Endothelial cell (in vitro differentiated cells): ENCODE measurements around the gene CCSER1. TPM values are rescaled to one million over a fixed set of nuclear protein-coding genes. Genes with fewer than 3 reads are reported as not detected.

Experiments
- DNase-seq: peaks from one replicate; pipeline ENCODE4 v3.0.0; 2021; ENCODE audit warnings: low spot score
- H3K27ac Mint-ChIP-seq: one replicate; pipeline ENCODE4 v1.8.0; 2021; ENCODE audit warnings: mixed read lengths, inconsistent platforms; ENCODE audit not compliant: unreplicated experiment
- H3K27me3 Mint-ChIP-seq: one replicate; pipeline ENCODE4 v1.8.0; 2021; ENCODE audit warnings: mild to moderate bottlenecking, moderate library complexity, mixed read lengths, inconsistent platforms; ENCODE audit not compliant: unreplicated experiment
- H3K36me3 Mint-ChIP-seq: one replicate; pipeline ENCODE4 v1.8.0; 2021; ENCODE audit warnings: mild to moderate bottlenecking, low read depth, mixed read lengths, inconsistent platforms; ENCODE audit not compliant: unreplicated experiment
- H3K4me1 Mint-ChIP-seq: one replicate; pipeline ENCODE4 v1.8.0; 2021; ENCODE audit warnings: mild to moderate bottlenecking, mixed read lengths, inconsistent platforms; ENCODE audit not compliant: unreplicated experiment
- H3K4me3 Mint-ChIP-seq: one replicate; pipeline ENCODE4 v1.8.0; 2021; ENCODE audit warnings: mild to moderate bottlenecking, mixed read lengths, inconsistent platforms; ENCODE audit not compliant: unreplicated experiment
- H3K9me3 Mint-ChIP-seq: one replicate; pipeline ENCODE4 v1.8.0; 2021; ENCODE audit warnings: mixed read lengths, inconsistent platforms; ENCODE audit not compliant: unreplicated experiment
- total RNA-seq: library from RNA; stranded (reverse); fragmentation: NEBNext Ultra II Directional; extraction: Animal tissue kit (Norgen Biotek cat#: 25700); gene quantifications from one replicate; pipeline ENCODE4 v1.2.1, GENCODE V29; 2021; ENCODE audit not compliant: unreplicated experiment
- TF ChIP-seq, protein P1 (sequence below): fragments of 200-600 bp; sonication (generic); IDR thresholded peaks from one replicate; pipeline ENCODE4 v1.5.0; 2021; ENCODE audit warnings: antibody characterized with exemption; ENCODE audit not compliant: unreplicated experiment

The CCSER1 gene
- total RNA-seq, 1 donor from 2014 or later: 3.0 TPM

DNA sequence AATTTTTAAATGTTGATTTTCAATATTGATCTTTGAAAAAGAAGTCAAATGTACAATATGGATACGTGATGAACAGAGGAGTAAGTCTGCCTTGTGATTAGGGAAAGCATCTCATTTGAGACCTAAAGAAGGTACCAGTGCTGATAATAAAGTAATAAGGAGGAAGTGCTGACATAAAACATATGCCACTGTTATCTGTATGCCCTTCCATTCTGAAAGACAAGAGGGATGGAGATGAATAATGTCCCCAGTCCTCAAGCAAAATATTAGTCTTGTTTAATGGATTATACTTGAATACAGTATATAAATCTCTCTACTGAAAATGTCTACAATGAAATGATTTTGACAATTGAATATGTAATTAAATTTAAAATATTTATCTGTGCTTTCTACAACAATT lies 58.2 kb downstream of the CCSER1 start:
- H3K36me3 Mint-ChIP-seq: no peaks in the 10 kb centered on the region
- peaks cover 3% of the 10 kb centered on the region for H3K4me1 Mint-ChIP-seq
- TF ChIP-seq, protein P1, sequence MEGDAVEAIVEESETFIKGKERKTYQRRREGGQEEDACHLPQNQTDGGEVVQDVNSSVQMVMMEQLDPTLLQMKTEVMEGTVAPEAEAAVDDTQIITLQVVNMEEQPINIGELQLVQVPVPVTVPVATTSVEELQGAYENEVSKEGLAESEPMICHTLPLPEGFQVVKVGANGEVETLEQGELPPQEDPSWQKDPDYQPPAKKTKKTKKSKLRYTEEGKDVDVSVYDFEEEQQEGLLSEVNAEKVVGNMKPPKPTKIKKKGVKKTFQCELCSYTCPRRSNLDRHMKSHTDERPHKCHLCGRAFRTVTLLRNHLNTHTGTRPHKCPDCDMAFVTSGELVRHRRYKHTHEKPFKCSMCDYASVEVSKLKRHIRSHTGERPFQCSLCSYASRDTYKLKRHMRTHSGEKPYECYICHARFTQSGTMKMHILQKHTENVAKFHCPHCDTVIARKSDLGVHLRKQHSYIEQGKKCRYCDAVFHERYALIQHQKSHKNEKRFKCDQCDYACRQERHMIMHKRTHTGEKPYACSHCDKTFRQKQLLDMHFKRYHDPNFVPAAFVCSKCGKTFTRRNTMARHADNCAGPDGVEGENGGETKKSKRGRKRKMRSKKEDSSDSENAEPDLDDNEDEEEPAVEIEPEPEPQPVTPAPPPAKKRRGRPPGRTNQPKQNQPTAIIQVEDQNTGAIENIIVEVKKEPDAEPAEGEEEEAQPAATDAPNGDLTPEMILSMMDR: no peak
- no peak overlapping the region for H3K4me3 Mint-ChIP-seq
- DNase-seq: no peak
- H3K27ac Mint-ChIP-seq: no peak overlapping the region
- H3K27me3 Mint-ChIP-seq: no peaks in the 10 kb centered on the region
- H3K9me3 Mint-ChIP-seq: no peaks in the 10 kb centered on the region

DNA sequence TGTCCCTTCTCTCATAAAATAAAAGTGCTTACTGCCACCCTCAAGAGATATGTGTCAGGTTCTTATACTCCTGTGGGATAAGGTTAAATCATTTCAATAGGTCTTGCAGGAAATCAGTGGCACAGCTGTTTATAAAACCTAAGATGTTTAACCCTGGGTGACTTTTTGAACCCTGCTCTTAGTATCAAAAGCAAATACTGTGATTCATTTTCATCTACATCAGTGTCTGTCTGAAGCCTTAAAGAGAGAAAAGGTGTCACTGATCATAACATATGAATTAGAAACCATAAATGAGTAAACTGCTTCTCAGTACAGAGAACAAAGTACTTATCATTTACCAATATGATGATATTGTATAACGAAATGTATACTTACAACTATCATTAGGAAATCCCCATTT lies 59.0 kb downstream of the CCSER1 start:
- Mint-ChIP-seq H3K4me3 (no peak overlapping the region), H3K4me1 (peaks cover 3% of the 10 kb centered on the region), H3K27me3 (no peaks in the 10 kb centered on the region), H3K9me3 (no peaks in the 10 kb centered on the region), H3K36me3 (no peaks in the 10 kb centered on the region), H3K27ac (no peak overlapping the region)
- TF ChIP-seq, protein P1: no peak
- no peak for DNase-seq

DNA sequence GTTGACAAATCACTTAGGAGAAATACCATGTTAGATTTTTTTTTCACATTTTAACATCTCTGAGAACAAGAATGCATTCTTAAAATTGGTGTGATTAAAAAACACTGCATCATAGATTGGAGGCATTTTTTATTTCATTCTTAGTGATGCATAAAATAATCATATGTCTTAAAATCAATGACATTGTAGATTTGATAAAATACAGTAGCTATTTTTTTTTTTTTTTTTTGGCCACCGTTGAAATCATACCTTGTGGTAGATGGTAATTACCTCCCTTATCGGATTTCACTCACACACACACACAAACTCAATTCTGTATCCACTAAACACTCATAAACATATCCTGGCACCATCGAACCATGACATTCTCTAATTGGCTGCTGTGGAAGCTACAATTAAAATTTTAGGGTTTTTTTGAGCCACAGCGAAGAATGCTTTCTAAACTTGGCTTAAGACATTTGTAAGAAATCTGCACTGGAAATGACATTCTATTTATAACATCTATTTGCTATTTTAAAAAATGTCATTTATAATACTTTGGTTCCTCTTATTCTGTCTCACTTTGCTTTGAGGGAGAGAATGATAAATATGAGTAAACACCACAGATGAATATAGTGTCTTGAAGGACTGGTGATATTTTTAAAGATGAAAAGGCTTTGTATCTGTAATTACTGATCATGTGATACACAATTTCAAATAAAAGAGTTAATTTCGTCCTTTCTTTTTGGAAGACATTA lies 60.1 kb downstream of the CCSER1 start:
- H3K36me3 Mint-ChIP-seq: no peaks in the 10 kb centered on the region
- no peak overlapping the region for H3K4me3 Mint-ChIP-seq
- H3K4me1 Mint-ChIP-seq: peaks cover 3% of the 10 kb centered on the region
- no peak for DNase-seq
- H3K27me3 Mint-ChIP-seq: no peaks in the 10 kb centered on the region
- H3K27ac Mint-ChIP-seq: no peak overlapping the region
- TF ChIP-seq, protein P1: no peak
- no peaks in the 10 kb centered on the region for H3K9me3 Mint-ChIP-seq

DNA sequence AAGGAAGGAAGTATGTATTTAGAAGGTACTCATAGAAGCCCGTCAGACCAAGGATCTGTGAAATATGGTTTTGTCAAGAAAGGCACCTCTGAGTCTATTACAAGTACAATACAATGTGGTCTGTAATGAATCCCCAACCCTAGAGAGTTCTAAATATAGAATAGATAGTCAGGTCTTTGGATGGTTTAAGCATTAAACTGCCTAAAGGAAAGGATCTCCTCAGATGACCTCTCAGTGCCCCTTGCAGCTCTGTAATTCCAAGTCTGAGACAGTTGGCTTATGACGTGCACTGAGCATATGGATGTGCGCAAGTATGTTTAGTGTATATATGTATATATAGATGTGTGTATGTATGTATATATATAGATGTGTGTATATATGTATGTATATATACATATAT lies 62.0 kb downstream of the CCSER1 start:
- Mint-ChIP-seq H3K4me3 (no peak overlapping the region), H3K4me1 (peaks cover 3% of the 10 kb centered on the region), H3K27ac (no peak overlapping the region), H3K36me3 (no peaks in the 10 kb centered on the region), H3K9me3 (no peaks in the 10 kb centered on the region), H3K27me3 (no peaks in the 10 kb centered on the region)
- no peak for DNase-seq
- TF ChIP-seq, protein P1: no peak

DNA sequence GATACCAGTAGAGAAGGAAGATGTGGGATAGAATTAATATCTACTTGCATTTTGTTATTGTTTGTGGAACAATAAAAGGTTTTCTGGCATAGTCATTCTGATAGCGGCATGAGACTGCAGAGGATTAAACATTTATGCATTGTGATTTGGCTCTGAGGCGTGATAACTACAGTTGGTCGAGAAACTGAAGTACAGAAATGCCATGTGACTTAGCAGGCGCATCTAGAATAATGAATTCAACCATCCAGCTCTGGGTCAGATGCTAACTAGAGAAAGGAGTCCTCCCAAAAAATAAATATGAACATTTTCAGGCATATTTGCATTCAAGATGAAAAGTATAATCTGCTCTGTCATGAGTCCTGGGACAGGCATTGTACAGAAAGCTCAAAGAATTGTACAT lies 62.8 kb downstream of the CCSER1 start:
- Mint-ChIP-seq H3K9me3 (no peaks in the 10 kb centered on the region), H3K36me3 (no peaks in the 10 kb centered on the region), H3K27me3 (no peaks in the 10 kb centered on the region), H3K27ac (no peak overlapping the region), H3K4me3 (no peak overlapping the region), H3K4me1 (no peaks in the 10 kb centered on the region)
- no peak for DNase-seq
- TF ChIP-seq, protein P1: no peak
